HG03575 (cell line): ENCODE data around the gene PET100.
A peak's percentile ranks its signal among the peaks of the same experiment; 100 is the strongest.

Experiments
- ATAC-seq: cut with Tn5 transposase; IDR thresholded peaks from one replicate; pipeline ENCODE4 v1.9.1; 2021; ENCODE audit not compliant: unreplicated experiment, insufficient number of reproducible peaks, low FRiP score; ENCODE audit errors: extremely low read depth

Gene PET100

DNA sequence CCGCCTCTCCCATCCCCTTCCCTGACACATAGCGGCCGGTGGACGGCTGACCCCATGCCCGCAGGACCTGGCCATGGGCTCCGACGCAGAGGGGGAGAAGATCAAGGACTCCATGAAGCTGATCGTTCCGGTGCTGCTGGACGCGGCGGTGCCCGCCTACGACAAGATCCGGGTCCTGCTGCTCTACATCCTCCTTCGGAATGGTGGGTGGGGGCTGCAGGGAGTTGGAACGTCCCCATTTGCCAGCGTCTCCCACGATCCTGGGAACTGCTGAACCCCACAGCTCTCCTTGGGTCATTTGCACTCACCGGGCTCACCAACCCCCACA lies 14.9 kb downstream of the PET100 start:
- no peak for ATAC-seq

DNA sequence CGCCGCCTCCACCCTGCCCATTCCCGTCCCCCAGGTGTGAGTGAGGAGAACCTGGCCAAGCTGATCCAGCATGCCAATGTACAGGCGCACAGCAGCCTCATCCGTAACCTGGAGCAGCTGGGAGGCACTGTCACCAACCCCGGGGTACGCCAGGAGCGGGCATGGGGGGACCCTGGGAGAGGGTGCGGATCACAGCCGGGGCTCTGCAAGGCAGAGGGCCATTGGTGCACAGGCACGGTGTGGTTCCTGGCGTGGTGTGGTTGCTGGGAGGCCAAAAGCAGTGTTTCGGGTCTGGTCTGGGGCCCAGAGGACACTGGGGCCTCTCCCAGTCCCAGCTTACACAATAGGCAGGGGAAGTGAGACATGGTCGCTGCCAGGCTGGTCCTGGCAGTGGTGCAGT lies 15.6 kb downstream of the PET100 start:
- ATAC-seq: no peak

DNA sequence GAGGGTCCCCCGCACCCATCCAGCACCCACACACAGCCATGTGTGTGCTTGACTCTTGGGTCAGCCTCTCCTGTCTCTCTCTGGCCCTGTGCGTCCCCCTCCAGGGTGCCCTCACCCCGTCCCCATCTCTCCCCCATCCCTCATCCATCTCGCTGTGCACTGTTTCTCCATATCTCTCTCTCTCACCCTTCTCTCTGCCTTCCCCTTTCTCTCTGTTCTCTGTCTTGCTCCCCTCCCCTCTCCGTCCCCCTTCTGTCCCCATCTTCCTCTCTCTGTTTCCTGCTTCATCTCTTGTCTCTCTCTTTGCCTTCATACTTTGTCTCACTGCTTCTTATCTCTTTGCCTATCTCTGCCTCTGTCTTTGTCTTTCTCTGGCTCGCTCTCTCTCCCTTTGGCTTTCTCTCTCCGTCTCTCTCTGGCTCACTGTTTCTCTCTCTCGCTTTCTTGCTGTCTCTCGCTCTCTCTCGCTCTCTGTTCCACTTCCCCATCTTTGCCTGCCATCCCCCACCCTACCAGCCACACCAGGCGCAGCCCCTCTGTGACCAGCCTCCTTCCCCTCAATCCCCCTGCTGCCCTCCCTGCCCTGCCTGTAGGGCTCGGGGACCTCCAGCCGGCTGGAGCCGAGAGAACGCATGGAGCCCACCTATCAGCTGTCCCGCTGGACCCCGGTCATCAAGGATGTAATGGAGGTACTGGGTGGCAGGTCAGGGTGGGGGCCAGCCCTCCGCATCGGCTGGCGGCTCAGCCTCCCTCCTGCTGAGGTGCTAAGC lies 16.2 kb downstream of the PET100 start:
- ATAC-seq: no peak

DNA sequence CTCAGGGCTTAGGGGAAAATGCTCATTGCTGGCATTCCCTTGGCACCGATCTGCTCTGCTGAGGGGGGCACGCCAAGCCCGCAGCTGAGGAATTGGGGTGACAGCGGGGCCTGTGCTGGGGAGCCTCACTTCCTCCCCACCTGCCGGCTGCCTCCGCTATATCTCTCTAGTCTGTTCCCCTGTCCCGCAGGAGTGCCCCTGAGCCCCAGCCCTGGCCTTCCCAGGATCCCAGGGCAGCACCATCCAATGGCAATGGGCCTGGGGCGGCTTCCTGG lies 16.8 kb downstream of the PET100 start:
- ATAC-seq: no peak

DNA sequence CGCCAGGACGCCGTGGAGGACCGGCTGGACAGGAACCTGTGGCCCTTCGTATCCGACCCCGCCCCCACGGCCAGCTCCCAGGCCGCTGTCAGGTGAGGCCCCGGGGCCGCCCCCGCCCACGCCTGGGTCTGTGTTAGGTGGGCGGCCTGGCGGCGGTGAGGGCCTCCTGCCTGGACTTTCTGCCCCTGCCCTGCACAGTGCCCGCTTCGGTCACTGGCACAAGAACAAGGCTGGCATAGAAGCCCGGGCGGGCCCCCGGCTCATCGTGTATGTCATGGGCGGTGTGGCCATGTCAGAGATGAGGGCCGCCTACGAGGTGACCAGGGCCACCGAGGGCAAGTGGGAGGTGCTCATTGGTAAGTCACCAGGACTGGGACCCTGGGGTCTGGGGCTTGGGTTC lies 17.6 kb downstream of the PET100 start:
- ATAC-seq: no peak

DNA sequence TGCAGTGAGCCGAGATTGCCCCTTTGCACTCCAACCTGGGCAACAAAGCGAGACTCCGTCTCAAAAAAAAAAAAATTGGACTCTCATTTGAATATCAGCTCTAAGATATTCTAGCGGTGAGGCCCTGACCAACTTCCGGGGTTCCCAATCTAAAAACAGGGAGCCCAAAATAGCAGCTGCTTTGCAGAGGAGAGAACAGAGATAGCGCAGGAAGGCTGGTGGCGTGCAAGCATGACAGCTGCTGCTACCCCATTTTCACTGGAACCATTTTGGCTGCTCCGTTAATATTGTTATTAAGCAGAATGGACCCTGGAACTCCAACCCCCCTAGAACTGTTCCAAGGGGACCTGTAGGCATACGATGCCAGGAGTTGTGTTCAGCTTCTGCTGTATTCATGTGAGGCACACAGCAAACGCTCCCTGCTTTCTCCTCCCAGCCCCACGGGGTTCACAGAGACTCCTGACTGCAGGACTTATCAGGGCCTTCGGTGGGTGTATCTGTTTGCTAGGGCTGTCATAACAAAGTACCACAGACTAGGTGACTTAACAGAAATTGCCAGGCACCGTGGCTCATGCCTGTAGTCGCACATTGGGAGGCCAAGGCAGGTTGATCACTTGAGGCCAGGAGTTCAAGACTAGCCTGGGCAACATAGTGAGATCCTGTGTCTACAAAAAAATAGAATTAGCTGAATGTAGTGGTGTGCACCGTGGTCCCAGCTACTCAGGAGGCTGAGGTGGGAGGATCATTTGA lies 18.8 kb downstream of the PET100 start:
- no peak for ATAC-seq

DNA sequence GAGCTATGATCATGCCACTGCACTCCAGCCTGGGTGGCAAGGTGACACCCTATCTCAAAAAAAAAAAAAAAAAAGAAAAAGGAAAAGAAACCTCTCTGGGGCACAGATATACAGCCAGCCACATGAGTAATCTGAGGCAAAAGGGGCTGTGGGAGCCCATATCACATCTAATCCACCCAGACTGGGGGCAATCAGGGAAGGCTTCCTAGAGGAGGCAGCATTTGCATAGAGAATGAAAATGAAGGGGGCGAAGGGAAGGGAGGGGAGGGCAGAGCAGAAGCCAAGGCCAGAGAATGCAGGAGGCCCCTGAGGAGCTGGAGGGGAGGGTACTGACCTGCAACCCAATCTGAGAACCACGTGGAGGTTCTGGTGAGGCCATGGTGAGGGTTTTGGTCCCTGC lies 20.6 kb downstream of the PET100 start:
- no peak for ATAC-seq

DNA sequence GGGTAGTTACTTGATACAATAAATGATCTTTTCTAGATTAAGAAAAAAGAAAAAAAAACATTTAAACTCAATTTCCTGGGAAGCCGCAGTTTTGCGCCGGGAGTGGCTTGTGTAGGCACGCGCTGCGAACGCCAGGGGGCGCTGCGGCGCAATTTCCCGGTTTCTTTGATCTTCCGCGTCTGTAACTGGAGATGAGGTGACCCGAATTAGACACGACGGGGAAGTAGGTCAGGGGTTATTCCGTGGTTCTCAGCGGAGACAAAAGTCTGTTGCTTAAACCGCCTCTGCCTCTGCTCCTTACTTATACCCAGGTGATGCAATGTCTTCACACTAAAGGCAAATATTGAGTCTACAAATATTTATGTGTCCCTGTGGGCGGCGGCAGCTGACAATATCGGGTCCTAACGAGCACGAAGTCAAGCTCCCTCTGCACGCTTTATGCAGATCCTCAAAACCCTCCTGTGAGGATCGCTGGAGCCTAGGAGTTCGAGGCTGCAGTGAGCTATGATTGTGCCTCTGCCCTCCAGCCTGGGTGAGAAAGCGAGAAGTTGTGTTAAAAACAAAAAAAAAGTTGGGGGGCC lies 22.6 kb downstream of the PET100 start:
- no peak for ATAC-seq

DNA sequence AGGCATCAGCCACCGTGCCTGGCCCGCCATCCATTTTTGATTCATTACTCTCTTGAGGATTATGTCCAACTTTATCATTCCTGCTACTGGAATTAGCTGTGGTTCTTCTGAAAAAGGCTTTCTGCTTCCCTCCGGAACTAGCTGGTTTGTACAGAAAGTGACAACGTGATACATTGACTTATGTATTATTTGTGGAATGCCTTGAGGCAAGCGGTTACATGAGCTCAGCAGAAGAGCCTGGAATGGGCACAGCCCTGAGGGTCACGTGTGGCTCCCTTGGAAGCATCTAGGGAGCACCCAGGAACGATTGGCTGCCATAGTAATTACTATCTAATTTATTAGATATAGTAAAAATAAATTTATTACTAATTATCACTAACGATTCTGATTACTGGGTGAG lies 24.8 kb downstream of the PET100 start:
- no peak for ATAC-seq

DNA sequence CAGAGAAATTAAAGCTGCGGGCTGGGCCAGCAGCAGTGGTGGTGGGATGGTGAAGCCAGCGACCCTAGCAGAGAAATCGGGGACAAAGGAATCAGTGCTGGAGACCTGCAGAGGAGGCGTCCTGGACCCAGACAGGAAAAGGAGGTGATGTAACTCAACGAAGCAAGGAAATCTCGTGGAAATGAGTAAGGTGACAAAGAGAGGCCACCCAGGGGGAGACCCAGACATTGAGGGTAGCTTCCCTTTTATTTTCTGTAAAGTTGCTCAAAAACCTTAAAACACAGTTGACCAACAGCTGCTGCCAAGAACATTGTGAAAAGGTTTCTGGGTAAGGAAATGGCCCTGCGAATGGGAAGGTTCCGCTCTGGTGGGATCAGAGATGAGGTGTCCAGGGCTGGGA lies 26.0 kb downstream of the PET100 start:
- no peak for ATAC-seq

DNA sequence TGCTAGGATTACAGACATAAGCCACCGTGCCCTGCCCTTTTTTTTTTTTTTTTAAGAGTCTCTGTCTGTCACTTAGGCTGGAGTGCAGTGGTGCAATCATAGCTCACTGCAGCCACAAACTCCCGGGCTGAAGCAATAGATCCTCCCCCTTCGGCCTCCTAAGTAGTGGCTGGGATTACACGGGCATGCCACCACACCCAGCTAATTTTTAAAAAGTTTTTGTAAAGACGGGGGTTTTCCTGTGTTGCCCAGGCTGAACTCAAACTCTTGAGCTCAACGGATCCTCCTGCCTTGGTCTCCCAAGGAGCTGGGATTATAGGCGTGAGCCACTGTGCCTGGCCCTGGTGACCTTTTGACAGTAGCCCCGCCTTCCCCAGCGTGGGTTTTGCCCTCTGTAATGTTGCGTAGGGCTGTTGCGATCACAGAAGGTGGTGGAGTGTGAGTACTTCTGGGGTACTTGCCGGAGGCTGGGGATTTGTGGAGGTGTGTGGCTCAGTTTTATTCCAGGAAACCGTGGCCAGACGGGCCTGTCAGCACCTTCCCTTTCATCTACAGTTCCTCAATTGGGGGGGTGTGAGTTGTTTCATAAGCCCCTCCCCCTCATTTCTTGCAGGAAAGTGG lies 27.6 kb downstream of the PET100 start:
- no peak for ATAC-seq

DNA sequence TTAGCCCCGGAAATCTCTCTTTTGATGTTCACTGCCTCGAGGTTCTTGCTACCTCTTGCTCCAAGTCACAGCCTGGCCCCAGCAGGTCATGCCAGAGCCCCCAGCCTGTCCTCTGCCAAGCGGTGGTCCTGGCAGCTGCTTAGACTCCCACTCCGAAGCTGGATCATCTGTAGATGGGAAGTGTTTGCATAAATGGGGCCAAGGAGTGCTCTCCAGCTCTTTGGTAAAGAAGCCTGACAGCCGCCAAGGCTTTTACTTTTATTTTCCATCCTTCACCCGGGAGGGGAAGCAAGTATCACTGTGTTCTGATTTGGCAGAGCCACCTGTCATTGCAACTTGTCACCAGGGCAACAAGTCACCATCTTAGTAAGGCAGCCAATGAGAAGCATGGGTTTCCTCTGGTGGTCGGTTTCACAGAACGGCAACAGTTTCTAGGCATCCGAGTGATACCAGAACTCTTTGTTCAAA lies 28.7 kb downstream of the PET100 start:
- ATAC-seq: peak; percentile 53

DNA sequence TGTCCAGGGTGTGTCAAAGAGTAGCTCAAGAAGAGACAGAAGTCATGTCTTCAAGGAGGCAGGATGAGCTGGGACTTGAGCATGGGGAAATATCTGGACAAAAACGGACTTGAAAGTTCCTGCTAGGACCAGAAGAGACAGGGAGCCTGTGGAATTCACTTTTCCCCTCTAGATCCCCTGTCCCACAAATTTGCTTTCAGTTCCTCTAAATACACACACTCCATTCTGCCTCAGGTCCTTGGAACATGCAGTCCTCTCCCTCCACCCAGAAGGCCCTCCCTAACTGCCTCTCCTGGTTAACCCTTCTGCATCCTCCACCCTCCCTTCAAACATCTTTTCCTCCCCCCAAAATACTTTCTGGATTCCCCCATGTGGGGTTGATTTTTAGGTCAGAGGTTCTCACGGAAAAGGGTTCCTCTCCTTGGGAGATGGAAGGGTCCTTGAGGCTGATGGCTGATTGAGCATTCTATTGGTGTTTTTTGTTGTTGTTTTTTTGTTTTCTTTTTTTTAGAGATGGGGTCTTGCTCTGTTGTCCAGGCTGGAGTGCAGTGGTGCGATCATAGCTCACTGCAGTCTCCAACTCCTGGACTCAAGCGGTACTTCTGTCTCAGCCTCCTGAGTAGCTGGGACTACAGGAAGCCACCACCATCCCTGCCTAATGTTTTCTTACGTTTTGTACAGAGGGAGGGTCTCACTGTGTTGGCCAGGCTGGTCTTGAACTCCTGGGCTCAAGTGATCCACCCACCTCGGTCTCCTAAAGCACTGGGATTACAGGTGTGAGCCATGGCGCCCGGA lies 32.3 kb downstream of the PET100 start:
- no peak for ATAC-seq

DNA sequence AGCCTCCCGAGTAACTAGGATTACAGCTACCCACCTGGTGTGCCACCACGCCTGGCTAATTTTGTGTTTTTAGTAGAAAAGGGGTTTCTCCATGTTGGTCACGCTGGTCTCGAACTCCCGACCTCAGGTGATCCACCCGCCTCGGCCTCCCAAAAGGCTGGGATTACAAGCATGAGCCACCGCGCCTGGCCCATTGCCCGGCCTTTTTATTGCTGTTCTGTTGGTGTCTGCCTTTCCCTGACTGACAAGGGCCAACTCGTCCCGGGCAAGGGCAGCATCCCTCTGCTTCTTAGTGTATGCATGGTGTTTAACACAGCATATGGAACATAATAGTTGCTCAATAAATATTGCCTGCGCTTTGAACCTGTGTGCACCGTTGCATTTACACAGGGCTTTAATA lies 33.1 kb downstream of the PET100 start:
- ATAC-seq: no peak

DNA sequence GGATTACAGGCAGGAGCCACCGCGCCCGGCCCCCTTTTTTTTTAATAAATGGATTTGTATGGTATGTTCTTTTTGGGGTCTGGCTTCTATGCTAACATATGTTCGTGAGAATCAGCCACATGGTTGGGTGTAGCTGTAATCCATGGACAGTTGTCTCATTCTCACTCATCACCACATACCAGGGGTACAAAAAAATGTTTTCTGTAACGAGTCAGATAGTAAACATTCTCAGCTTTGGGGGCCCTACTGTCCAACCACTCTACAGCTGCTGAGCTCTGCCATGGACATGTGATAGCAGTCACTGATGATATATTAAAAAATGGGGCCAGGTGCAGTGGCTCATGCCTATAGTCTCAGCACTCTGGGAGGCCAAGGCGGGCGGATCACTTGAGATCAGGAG lies 34.1 kb downstream of the PET100 start:
- no peak for ATAC-seq

DNA sequence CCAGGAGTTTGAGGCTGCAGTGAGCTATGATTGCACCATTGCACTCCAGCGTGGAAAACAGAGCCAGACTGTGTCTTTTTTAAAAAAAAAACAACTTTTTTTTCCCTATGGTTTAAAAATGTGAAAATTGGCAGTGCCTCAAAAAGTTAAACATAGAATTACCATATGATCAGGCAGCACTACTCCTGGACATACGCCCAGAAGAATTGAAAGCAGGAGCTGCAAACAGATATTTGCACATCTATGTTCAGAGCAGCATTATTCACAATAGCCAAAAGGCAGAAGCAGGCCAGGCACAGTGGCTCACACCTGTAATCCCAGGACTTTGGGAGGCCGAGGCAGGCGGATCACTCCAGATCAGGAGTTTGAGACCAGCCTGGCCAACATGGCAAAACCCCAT lies 35.5 kb downstream of the PET100 start:
- ATAC-seq: no peak

DNA sequence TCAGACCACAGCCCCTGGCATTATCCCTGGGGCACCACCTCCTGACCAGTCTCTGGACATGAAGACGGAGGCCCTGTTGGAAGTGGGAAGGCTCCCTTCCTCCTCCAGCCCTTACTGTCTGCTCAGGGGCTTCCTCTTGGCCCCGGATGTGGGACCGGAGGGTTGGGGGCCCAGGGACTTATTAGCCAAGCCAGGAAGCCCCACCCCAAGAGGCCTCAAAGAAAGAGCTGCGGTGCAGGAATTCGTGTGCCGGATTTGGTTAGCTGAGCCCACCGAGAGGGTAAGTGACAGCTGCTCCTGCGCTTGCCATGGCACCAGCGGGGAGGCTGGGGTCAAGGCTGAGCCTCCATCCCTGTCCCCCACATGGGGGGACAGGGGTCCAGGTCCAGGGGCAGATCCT lies 39.2 kb downstream of the PET100 start, which contains the start of gene RETN:
TSS of gene RETN (plus strand) at position 208 of the 400 bp plus-strand sequence. CDS start 278 bp downstream, outside the sequence.
- no peak for ATAC-seq

DNA sequence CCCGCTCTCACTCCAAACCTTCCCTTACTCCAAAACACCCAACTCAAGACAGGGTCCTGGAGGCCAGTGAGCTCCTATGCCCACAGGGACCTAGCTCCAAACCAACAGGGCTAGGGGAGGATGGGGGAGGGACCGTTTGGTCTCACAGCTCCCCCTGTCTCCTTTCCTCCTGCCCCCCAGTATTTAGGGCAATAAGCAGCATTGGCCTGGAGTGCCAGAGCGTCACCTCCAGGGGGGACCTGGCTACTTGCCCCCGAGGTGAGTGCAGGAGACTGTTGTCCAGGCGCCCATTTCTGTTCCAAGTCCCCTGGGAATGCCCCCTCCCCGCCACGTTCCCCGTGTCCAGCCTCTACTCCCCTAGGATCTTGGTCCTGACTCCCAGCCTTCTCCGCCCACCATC lies 40.0 kb downstream of the PET100 start:
- ATAC-seq: no peak

DNA sequence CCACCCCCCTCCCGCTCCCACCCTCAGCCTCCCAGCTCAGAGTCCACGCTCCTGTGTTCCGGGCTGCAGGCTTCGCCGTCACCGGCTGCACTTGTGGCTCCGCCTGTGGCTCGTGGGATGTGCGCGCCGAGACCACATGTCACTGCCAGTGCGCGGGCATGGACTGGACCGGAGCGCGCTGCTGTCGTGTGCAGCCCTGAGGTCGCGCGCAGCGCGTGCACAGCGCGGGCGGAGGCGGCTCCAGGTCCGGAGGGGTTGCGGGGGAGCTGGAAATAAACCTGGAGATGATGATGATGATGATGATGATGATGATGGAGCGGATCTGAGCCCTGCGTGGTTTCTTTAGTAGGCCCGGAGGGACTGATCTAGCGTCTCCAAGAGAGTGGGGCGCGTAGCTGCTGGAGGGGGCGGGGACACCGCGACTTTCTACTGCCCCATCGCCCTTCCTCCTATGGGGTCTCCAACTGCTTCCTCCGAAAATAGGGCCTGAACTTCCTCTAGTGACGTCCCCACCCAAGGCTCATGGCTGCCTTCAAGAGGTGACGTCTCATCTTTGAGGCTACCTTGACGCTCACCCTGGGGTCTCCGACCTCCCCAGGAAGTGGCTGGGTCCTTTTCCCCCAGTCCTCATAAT lies 40.7 kb downstream of the PET100 start:
- no peak for ATAC-seq
